SW480 (cell line): ENCODE results near the gene ENOX2.
"Not testable (repeated sequence)": the region's sequence is repeated elsewhere in the genome, so short reads cannot be mapped to it uniquely, and the experiment has no call there.

Source experiments
- DNase-seq: peaks from one replicate; pipeline ENCODE4 v3.0.0-alpha.2; 2016; ENCODE audit warnings: low spot score

Gene ENOX2

DNA sequence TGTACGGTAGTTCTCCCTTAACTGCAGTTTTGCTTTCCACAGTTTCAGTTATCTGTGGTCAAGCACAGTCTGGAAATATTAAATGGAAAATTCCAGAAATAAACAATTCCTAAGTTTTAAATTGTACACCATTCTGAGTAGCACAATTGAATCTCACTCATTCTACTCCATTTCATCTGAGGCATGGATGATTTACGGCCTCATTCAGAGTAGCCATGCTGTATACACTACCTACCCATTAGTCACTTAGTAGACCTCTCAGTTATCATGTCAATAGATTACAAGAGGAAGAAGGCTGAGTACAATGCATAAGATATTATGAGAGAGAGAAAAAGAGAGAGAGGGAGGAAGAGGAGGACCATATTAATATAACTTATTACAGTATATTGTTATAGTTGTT lies 77.5 kb downstream of the ENOX2 start:
- DNase-seq = no peak

DNA sequence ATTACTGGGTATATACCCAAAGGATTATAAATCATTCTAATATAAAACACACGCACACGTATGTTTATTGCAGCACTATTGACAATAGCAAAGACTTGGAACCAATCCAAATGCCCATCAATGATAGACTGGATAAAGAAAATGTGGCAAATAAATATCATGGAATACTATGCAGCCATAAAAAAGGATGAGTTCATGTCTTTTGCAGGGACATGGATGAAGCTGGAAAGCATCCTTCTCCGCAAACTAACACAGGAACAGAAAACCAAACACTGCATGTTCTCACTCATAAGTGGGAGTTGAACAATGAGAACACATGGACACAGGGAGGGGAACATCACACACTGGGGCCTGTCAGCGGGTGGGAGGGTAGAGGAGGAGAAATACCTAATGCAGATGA lies 83.6 kb downstream of the ENOX2 start:
- DNase-seq = not testable (repeated sequence)

DNA sequence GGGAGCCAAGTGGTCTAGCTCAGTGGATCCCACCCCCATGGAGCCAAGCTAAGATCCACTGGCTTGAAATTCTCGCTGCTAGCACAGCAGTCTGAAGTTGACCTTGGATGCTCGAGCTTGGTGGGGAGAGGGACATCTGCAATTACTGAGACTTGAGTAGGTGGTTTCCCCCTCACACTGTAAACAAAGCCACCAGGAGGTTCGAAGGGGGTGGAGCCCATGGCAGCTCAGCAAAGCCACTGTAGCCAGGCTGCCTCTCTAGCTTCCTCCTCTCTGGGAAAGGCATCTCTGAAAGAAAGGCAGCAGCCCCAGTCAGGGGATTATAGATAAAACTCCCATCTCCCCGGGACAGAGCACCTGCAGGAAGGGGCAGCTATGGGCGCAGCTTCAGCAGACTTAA lies 89.1 kb downstream of the ENOX2 start:
- DNase-seq = not testable (repeated sequence)

GRCh38 chrX:130810561-130810960 lies 92.4 kb downstream of the ENOX2 start:
- DNase-seq = no peak

DNA sequence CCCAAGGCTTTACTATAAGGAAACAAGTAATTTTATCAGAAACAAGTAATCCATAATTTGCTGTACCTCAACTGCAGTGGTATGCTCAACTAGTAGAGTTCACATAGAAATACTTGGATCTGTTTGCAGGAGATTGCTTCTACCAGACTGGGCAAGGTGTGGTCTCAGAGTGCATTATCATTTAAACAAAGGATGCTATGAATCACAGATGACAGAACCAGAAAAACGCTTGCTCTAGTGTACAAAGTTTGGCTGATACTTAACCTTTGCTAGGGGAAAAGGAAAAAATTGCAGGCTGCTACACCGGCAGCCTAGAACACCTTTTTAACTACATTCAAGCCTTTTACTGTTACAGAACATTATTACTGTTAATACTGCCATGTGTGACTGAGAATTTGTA lies 97.1 kb downstream of the ENOX2 start:
- DNase-seq = no peak

DNA sequence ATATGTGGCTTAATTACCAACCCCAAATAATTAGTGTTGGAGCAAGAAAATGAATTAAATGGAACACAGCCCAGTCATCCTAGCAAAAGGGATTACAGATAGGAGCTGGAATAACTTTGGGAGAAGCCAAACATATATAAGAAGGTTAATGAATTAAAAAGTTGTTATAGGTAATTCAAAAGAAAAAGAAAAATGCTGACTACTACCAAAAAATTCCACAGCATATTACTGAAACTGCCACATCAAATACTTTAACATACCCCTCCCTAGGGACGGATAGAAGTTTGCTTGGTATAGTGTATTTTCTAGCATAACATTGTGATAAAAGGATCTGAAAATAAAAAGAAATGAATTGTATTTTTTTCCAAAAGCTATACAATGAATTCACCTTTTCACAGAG lies 99.5 kb downstream of the ENOX2 start:
- no peak for DNase-seq

DNA sequence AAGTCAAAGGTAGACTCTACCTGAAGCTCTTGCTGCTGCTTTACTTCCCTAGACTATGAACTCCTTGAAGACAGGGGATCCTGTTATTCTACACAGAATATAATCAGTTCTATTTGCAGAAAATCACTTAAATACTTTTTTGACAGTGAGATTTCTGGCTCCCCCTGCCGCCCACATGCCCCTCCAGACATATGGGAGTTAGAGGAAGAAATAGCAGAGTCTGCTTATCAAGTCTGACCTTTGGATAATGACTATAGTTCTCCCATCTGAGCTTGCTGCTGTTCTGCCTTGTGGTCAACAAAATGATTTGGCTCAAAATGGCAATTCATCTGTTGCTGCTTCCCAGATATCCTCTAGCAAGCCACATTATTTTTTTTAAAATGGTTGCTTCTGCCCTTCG lies 101.1 kb downstream of the ENOX2 start:
- no peak for DNase-seq

GRCh38 chrX:130799393-130799792 lies 103.6 kb downstream of the ENOX2 start:
- DNase-seq = no peak

DNA sequence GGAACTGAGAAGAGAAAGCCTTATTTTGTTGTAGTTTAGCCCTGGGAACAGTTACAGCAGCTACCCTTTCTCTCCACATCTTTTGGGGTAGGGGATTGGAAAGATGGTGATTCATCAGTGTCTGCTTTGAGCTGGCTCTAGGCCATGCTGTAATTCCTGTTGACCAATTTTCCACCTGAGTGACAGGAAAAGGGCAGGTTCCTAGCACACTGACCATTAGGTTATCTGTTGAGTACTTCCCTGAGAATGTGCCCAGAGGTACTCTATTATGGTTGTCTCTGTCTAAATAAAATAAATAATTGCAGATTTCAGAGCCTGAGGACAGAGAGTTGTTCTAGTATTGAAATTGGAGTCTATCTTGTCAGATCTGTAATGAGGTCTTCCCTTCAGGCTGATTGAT lies 109.0 kb downstream of the ENOX2 start:
- DNase-seq = no peak

- not testable (repeated sequence) for DNase-seq
Observed at GRCh38 chrX:130791870-130792269, 111.1 kb downstream of the ENOX2 start.

GRCh38 chrX:130789793-130790192 lies 113.2 kb downstream of the ENOX2 start:
- DNase-seq = no peak

- no peak for DNase-seq
Observed at GRCh38 chrX:130788786-130789581, 114.0 kb downstream of the ENOX2 start.

DNA sequence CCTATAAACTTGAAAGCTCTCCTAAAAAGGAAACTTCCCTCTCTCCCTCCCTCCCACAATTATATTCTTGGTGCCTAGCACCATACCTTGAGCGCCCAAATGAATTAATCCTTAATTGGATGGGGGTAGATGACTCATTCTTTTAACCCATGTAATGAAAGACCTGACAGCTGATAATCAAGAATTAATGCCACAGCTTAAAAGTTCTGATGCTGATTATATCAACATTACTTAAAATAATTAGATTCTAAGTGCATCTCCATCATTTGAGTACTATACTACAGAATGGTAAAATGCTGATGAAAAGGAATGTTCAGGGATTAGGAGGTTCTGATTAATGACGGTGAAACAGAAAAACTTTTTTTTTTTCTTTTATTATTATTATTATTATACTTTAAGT lies 117.0 kb downstream of the ENOX2 start:
- no peak for DNase-seq

DNA sequence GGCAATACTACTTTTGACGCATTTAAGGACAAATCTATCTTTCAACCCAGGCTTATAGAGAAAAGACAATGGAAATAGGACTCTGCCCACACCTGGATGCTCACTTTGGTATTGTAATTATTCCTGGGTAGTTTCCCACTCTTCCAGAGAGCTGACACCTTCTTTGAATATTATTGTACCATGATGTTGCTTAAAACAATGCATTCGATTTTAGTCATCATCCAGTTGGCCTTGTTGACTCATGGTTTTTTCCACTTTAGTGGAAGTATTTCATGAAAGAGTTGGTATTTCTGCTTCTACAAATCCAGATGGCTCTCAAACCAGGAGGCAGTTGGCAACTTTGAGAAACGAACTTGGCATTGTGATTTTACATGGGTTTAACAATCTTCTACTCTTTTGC lies 124.2 kb downstream of the ENOX2 start:
- DNase-seq = no peak

DNA sequence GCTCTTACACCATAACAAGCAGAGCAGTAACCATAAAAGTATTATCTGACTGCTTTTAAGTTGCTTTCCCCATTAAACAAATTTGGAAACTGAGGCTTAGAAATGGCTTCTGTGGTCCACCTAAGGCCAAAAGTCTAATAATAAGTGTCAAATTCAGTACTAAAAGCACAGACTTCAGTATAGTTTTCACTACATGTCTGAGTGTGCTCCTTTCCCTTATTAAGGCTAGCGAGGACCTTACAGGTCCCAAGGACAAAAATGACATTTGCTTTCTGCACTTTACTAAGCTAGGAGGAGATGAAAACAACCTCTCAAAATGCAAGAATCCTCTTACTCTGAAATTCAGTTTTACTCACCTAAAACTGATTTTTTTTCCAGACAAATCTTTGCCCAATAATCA lies 127.2 kb downstream of the ENOX2 start:
- no peak for DNase-seq

GRCh38 chrX:130772776-130773143 lies 130.2 kb downstream of the ENOX2 start:
- no peak for DNase-seq

DNA sequence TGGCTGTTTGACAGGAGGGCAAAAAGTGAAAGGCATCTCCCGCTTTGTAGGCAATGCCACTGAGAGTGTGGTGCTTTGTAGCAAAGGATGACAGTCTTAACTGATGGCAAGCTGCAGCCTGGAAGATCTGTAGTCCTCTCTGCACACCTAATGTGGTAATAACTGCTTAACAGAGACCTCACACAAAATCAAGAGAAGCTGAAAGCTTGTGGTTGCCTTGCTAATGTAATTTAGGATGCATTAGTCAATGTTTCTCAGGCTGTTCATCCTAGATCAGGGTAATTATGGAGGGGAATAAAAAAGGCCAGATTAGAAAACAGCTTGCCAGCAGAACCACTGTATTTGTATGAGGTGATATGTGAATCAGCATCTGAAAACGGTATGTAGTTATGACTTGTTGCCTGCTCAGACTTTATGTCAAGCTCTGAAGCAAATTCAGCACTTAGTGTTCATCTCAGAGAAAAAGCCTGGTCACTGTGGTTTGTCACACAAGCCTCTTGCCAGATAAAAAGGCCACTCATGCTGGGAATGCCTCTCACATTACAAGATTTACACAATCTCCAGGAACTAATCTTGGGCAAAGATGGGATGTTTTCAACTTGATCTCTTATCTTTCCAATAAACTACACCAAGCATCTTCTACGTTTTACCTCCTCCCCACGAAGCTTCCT lies 130.8 kb downstream of the ENOX2 start:
- DNase-seq = no peak

DNA sequence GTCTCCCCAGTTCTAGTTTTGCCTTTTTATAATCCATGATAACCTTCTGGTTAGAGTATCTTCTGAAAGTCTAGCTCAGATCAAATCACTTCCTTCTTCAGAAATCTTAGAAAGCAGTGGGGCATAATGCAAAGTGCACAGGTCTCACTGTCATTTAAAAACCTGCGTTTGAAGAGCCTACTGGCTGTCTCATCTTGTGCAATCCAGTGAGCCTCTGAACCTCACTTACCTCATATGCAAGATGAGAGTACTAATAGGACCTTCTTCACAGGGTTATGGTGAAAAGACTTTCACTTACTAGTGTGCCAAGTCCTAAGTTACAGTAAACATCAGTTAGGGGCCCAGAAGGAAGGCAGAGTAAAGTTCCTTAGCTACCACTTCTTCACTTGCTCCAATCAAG lies 131.4 kb downstream of the ENOX2 start:
- DNase-seq = no peak

- no peak for DNase-seq
Observed at GRCh38 chrX:130771230-130771629, 131.8 kb downstream of the ENOX2 start.

DNA sequence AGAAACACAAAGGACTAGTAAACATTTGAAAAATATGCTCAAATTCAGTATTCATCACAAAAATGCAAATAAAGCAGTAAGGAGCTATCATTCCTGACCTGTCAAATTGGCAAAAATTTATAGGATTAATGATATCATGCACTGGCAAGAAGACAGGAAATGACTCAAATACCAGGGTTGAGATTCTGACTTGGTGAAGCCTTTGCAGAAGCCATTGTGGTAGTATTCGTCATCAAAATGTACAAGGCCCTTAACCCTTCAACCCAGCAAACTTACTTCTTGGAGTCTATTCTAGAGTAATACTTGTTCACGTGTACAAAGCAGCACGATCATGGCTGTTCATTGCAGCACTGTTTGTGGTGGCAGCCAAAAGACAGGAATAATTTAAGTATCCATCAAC lies 132.4 kb downstream of the ENOX2 start:
- DNase-seq = no peak

GRCh38 chrX:130769835-130770234 lies 133.2 kb downstream of the ENOX2 start:
- DNase-seq = no peak

- DNase-seq = no peak
Observed at GRCh38 chrX:130758072-130758471, 144.9 kb downstream of the ENOX2 start.

DNA sequence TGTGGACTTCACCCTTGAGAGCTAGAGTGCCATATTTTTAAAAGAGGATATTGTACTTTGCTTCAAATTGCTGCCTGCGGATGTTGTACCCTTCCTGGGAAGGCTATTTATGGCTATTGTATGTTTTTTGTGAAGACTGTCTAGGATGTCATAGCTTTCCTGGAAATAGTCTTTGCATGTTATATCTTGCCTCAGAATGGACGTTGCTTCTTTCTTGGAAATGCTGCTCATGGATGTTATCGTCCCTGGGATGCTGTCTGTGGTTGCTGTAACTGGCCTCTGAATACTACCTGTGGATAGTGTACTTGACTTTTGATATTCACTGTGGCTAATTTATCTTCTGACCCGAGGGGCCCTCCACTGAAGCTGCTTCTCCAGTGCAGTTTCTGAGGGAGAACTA lies 146.8 kb downstream of the ENOX2 start:
- DNase-seq = no peak

DNA sequence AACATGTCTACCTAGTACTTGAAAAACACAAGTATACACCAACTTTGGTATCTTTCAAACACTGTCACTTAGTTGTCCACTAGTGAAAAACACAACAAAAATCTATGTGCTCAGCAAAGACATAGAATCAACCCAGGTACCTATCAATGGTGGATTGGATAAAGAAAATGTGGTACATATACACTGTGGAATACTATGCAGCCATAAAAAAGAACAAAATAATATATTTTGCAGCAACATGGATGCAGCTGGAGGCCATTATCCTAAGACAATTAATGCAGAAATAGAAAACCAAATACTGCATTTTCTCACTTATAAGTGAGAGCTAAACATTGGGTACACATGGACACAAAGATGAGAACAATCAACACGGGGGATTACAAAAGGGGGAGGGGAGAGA lies 148.7 kb downstream of the ENOX2 start:
- no peak for DNase-seq
